OCI-LY1 (cell line): ENCODE measurements around the gene RREB1.

ENCODE experiments used
- H2AFZ ChIP-seq: fragments of 200-600 bp; sonication (generic), shearing (Covaris generic); 2 replicates; pipeline ENCODE4 v1.6.0; 2014; ENCODE audit warnings: antibody characterized with exemption, mild to moderate bottlenecking, low read length
- H3F3A ChIP-seq: fragments of 200-600 bp; sonication (generic), shearing (Covaris generic); 2 replicates; pipeline ENCODE4 v1.6.0; 2014; ENCODE audit warnings: mild to moderate bottlenecking, antibody characterized with exemption, low read length, moderate library complexity; ENCODE audit not compliant: insufficient read depth
- H3K27ac ChIP-seq: fragments of 200-600 bp; sonication (generic); 2 replicates; pipeline ENCODE4 v1.5.1; 2014; ENCODE audit warnings: low read length, mixed run types, mild to moderate bottlenecking, low read depth; ENCODE audit not compliant: poor library complexity, severe bottlenecking
- H3K27me3 ChIP-seq: fragments of 200-600 bp; sonication (generic); 2 replicates; pipeline ENCODE4 v1.6.0; 2014; ENCODE audit warnings: antibody characterized with exemption, mild to moderate bottlenecking, low read length, moderate library complexity; ENCODE audit not compliant: insufficient read depth
- H3K36me3 ChIP-seq: fragments of 200-600 bp; sonication (generic); 2 replicates; pipeline ENCODE4 v1.6.1; 2014; ENCODE audit warnings: mild to moderate bottlenecking, antibody characterized with exemption, low read length, moderate library complexity, mixed read lengths; ENCODE audit not compliant: insufficient read depth
- H3K4me1 ChIP-seq: fragments of 200-600 bp; sonication (generic); 2 replicates; pipeline ENCODE4 v1.5.1; 2014; ENCODE audit warnings: mild to moderate bottlenecking, low read length, moderate library complexity; ENCODE audit not compliant: insufficient read depth, severe bottlenecking
- H3K4me2 ChIP-seq: fragments of 200-600 bp; sonication (generic), shearing (Covaris generic); 2 replicates; pipeline ENCODE4 v1.6.1; 2014; ENCODE audit warnings: low read length
- H3K4me3 ChIP-seq: fragments of 200-600 bp; sonication (generic); 2 replicates; pipeline ENCODE4 v1.5.1; 2014; ENCODE audit warnings: low read length, low read depth, mild to moderate bottlenecking, mixed read lengths; ENCODE audit not compliant: poor library complexity, severe bottlenecking
- H3K79me2 ChIP-seq: fragments of 200-600 bp; shearing (Covaris generic); 2 replicates; pipeline ENCODE4 v1.6.1; 2016; ENCODE audit warnings: mixed run types, low read length, mixed read lengths; ENCODE audit not compliant: insufficient read depth
- H3K9ac ChIP-seq: fragments of 200-600 bp; sonication (generic), shearing (Covaris generic); 2 replicates; pipeline ENCODE4 v1.6.1; 2014; ENCODE audit warnings: mild to moderate bottlenecking, low read length, mixed read lengths
- H3K9me2 ChIP-seq: fragments of 200-600 bp; sonication (generic), shearing (Covaris generic); 2 replicates; pipeline ENCODE4 v1.6.1; 2014; ENCODE audit warnings: low read depth, mild to moderate bottlenecking, low read length, mixed read lengths
- H3K9me3 ChIP-seq: fragments of 200-600 bp; shearing (Covaris generic); 2 replicates; pipeline ENCODE4 v1.6.1; 2014; ENCODE audit warnings: low read length, mixed read lengths
- H4K20me1 ChIP-seq: fragments of 200-600 bp; sonication (generic), shearing (Covaris generic); 2 replicates; pipeline ENCODE4 v1.6.0; 2016; ENCODE audit warnings: mild to moderate bottlenecking, low read length; ENCODE audit not compliant: insufficient read depth
- EZH2 ChIP-seq: fragments of 200-600 bp; sonication (generic), shearing (Covaris generic); IDR thresholded peaks from 2 replicates; pipeline ENCODE4 v1.8.0; 2017; ENCODE audit warnings: borderline replicate concordance, mixed run types, mild to moderate bottlenecking, antibody characterized with exemption, low read length, moderate library complexity, mixed read lengths
- TF ChIP-seq, protein P1 (sequence below): fragments of 200-600 bp; sonication (generic), shearing (Covaris generic); IDR thresholded peaks from 2 replicates; pipeline ENCODE4 v1.5.1; 2017; ENCODE audit warnings: mild to moderate bottlenecking, antibody characterized with exemption, low read length, moderate library complexity, mixed read lengths

RREB1 gene

DNA sequence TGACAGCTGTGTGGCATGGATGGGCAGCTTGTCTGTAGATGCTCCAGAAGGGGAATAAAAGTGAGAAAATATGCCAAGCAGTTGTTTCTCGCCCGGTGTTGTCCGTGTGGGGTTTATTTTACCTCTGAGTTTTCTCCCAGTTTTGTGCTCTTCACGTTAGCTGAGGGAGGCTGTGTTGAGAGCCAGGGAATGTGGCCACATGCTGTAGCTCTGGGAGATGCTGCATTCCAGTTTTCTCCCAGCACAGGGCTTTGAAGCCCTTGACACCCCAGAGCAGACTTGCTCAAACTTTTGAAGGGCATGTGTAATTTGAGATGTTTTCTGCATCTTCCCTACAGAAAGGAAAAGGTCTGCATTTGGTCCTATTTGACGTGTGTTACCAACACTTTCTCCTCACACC lies 67.7 kb downstream of the RREB1 start:
- Histone ChIP-seq H3K79me2 (no peaks in the 10 kb centered on the region), H3K9me2 (no peaks in the 10 kb centered on the region), H3K9ac (no peak overlapping the region), H3K36me3 (peaks cover 10% of the 10 kb centered on the region; the same call in 1 of the 2 replicates), H3K27ac (no peak overlapping the region), H3F3A (no peaks in the 10 kb centered on the region), H3K4me2 (no peak overlapping the region), H3K27me3 (no peaks in the 10 kb centered on the region), H4K20me1 (no peaks in the 10 kb centered on the region), H3K9me3 (no peaks in the 10 kb centered on the region), H2AFZ (no peak overlapping the region), H3K4me3 (no peak overlapping the region), H3K4me1 (peaks cover 28% of the 10 kb centered on the region)
- TF ChIP-seq, protein P1, sequence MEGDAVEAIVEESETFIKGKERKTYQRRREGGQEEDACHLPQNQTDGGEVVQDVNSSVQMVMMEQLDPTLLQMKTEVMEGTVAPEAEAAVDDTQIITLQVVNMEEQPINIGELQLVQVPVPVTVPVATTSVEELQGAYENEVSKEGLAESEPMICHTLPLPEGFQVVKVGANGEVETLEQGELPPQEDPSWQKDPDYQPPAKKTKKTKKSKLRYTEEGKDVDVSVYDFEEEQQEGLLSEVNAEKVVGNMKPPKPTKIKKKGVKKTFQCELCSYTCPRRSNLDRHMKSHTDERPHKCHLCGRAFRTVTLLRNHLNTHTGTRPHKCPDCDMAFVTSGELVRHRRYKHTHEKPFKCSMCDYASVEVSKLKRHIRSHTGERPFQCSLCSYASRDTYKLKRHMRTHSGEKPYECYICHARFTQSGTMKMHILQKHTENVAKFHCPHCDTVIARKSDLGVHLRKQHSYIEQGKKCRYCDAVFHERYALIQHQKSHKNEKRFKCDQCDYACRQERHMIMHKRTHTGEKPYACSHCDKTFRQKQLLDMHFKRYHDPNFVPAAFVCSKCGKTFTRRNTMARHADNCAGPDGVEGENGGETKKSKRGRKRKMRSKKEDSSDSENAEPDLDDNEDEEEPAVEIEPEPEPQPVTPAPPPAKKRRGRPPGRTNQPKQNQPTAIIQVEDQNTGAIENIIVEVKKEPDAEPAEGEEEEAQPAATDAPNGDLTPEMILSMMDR: no peak
- TF ChIP-seq EZH2: no peak

DNA sequence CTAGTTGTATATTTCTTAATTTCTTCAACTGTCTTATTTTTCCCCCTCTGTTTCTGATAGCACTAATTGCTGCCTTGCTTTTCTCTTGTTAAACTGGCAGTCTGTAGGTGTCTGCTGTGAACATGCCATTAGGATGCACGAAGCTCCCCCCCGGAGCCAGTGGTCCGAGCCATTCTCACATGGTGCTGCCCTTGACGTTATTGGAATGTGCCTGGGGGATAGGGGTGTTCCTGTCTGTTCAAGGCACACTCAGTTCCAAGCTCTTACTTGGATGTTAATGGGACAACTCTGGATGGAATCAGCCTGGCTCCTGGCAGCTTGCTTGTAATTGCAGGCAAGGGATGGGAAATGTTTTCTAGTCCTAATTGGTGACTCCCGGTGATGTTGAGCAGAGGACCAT lies 68.4 kb downstream of the RREB1 start:
- Histone ChIP-seq H4K20me1 (no peaks in the 10 kb centered on the region), H2AFZ (no peak overlapping the region), H3K36me3 (peaks cover 17% of the 10 kb centered on the region; the same call in 1 of the 2 replicates), H3K4me1 (peaks cover 21% of the 10 kb centered on the region), H3K27me3 (no peaks in the 10 kb centered on the region), H3K9me2 (no peaks in the 10 kb centered on the region), H3K4me3 (no peak overlapping the region), H3K9me3 (no peaks in the 10 kb centered on the region), H3K27ac (no peak overlapping the region), H3F3A (no peaks in the 10 kb centered on the region), H3K79me2 (no peaks in the 10 kb centered on the region), H3K4me2 (no peak overlapping the region), H3K9ac (no peak overlapping the region)
- TF ChIP-seq EZH2: no peak
- TF ChIP-seq, protein P1: no peak

DNA sequence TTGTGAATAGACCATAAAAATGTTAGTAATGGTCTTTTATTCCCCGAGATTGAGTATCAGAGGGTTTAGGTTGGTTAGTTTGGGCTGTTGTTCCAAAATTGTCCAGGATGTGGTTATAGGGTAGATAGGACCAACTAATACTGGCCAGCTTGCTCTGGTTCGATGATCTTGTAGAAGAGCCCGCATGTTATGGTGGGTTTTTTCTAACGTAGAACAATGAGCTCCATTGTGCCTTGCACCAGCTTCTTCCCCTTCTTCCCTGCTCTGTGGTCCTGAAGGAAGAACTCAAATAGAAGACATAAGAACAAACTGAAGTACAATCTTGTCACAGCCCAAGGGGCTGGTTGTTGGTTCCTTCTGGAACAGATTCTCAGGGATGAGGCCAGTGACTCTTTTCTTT lies 70.5 kb downstream of the RREB1 start:
- H2AFZ ChIP-seq: no peak overlapping the region
- no peaks in the 10 kb centered on the region for H3K9me2 ChIP-seq
- H3K4me1 ChIP-seq: peaks cover 10% of the 10 kb centered on the region
- H4K20me1 ChIP-seq: no peaks in the 10 kb centered on the region
- peaks cover 36% of the 10 kb centered on the region; the same call in 1 of the 2 replicates for H3K36me3 ChIP-seq
- H3K4me2 ChIP-seq: no peak overlapping the region
- no peak overlapping the region for H3K27ac ChIP-seq
- no peaks in the 10 kb centered on the region for H3K79me2 ChIP-seq
- no peaks in the 10 kb centered on the region for H3F3A ChIP-seq
- no peaks in the 10 kb centered on the region for H3K9me3 ChIP-seq
- H3K27me3 ChIP-seq: no peaks in the 10 kb centered on the region
- no peak overlapping the region for H3K4me3 ChIP-seq
- no peak for TF ChIP-seq EZH2
- TF ChIP-seq, protein P1: no peak
- H3K9ac ChIP-seq: no peak overlapping the region
